Activated CD8-positive, alpha-beta T cell treated with anti-CD3 and anti-CD28 coated beads for 36 hours (primary cell): Measurements from ENCODE around the gene PPP1R12A. TPM values are rescaled to one million over a fixed set of nuclear protein-coding genes. Genes with fewer than 3 reads are reported as not detected.

Source experiments
- ATAC-seq: fragments of 200-7000 bp; cut with Tn5 transposase; one replicate; pipeline ENCODE4 v1.10.0; 2021; ENCODE audit warnings: mild to moderate bottlenecking, moderate library complexity
- CTCF ChIA-PET: fragments of 350-600 bp; sonication (Branson Sonifier 250); formaldehyde crosslinking; loops from one replicate; lab custom pipeline; 2021; ENCODE audit warnings: antibody characterized with exemption; lab: Charles Lee
- POLR2A ChIA-PET: fragments of 350-600 bp; sonication (Branson Sonifier 250); formaldehyde crosslinking; loops from one replicate; lab custom pipeline; 2021; ENCODE audit warnings: antibody characterized with exemption; lab: Charles Lee
- DNase-seq: peaks from one replicate; pipeline ENCODE4 v3.0.0-alpha.2; 2020
- H3K27ac Mint-ChIP-seq: one replicate; pipeline ENCODE4 v1.8.0; 2021; ENCODE audit warnings: mild to moderate bottlenecking, mixed read lengths
- H3K27me3 Mint-ChIP-seq: one replicate; pipeline ENCODE4 v1.8.0; 2021; ENCODE audit warnings: mixed read lengths
- H3K36me3 Mint-ChIP-seq: one replicate; pipeline ENCODE4 v1.8.0; 2021; ENCODE audit warnings: low read depth, mixed read lengths
- H3K4me1 Mint-ChIP-seq: one replicate; pipeline ENCODE4 v1.8.0; 2021; ENCODE audit warnings: low read depth, mixed read lengths
- H3K4me3 Mint-ChIP-seq: one replicate; pipeline ENCODE4 v1.8.0; 2021; ENCODE audit warnings: mild to moderate bottlenecking, moderate library complexity, mixed read lengths
- H3K9me3 Mint-ChIP-seq: one replicate; pipeline ENCODE4 v1.8.0; 2021; ENCODE audit warnings: mixed read lengths
- CTCF ChIP-seq: fragments of 200-600 bp; IDR thresholded peaks from one replicate; pipeline ENCODE4 v1.8.0; 2022; ENCODE audit warnings: antibody characterized with exemption, mild to moderate bottlenecking
- intact Hi-C: fragments of 100-400 bp; cut with micrococcal nuclease; formaldehyde crosslinking; loops from one replicate; pipeline ENCODE4 v1.10.0; 2022
- total RNA-seq, 2 experiments: library from RNA; stranded (reverse); gene quantifications; one replicate each; pipeline ENCODE4 v1.2.3, GENCODE V29; 2021

The PPP1R12A gene
- total RNA-seq, 2 experiments from 2014 or later: 56.6 to 57.8 TPM

- no peak for DNase-seq
- CTCF ChIA-PET: interaction anchor here (0.8 kb wide), 1 partner anchor 11 kb away, joined by 3 read pairs; no protein-coding TSS in a partner anchor
- Mint-ChIP-seq H3K27me3 (no peaks in the 10 kb centered on the region), H3K4me3 (no peak overlapping the region), H3K27ac (no peak overlapping the region), H3K4me1 (peaks cover 64% of the 10 kb centered on the region), H3K9me3 (peaks cover 2% of the 10 kb centered on the region), H3K36me3 (peaks cover 33% of the 10 kb centered on the region)
- no peak for TF ChIP-seq CTCF
- intact Hi-C loops: no loop called here
- POLR2A ChIA-PET: interaction anchor here (1.2 kb wide), 2 partner anchors 9 to 57 kb away, joined by 3 read pairs; no protein-coding TSS in a partner anchor
- ATAC-seq: no peak
Measured at GRCh38 chr12:79877246-79877645, 57.7 kb downstream of the PPP1R12A start.

GRCh38 chr12:79874665-79875064 is 60.2 kb downstream of the PPP1R12A start:
- no peaks in the 10 kb centered on the region for H3K27me3 Mint-ChIP-seq
- TF ChIP-seq CTCF: no peak

GRCh38 chr12:79873201-79873600 is 61.7 kb downstream of the PPP1R12A start:
- H3K36me3 Mint-ChIP-seq: peaks cover 40% of the 10 kb centered on the region
- no peak for ATAC-seq
- no peak overlapping the region for H3K27ac Mint-ChIP-seq
- intact Hi-C loops: no loop called here
- H3K27me3 Mint-ChIP-seq: no peaks in the 10 kb centered on the region
- no peak for DNase-seq
- no peaks in the 10 kb centered on the region for H3K9me3 Mint-ChIP-seq
- H3K4me3 Mint-ChIP-seq: no peak overlapping the region
- POLR2A ChIA-PET: no interaction called here
- CTCF ChIA-PET: interaction anchor here (1.6 kb wide), 1 partner anchor 23 kb away, joined by 3 read pairs; no protein-coding TSS in a partner anchor
- TF ChIP-seq CTCF: no peak
- H3K4me1 Mint-ChIP-seq: peaks cover 45% of the 10 kb centered on the region

More at GRCh38 chr12:79874665-79875064, 60.2 kb downstream of the PPP1R12A start:
- DNase-seq (no peak), ATAC-seq (no peak)
- Mint-ChIP-seq H3K4me3 (no peak overlapping the region), H3K27ac (no peak overlapping the region), H3K36me3 (peaks cover 44% of the 10 kb centered on the region), H3K4me1 (peaks cover 50% of the 10 kb centered on the region), H3K9me3 (peaks cover 2% of the 10 kb centered on the region)
- ChIA-PET POLR2A (no interaction called here), CTCF (no interaction called here)
- intact Hi-C loops: no loop called here

- POLR2A ChIA-PET: no interaction called here
- DNase-seq (no peak), ATAC-seq (no peak)
- H3K27ac Mint-ChIP-seq: no peak overlapping the region
- no peaks in the 10 kb centered on the region for H3K27me3 Mint-ChIP-seq
- peaks cover 6% of the 10 kb centered on the region for H3K9me3 Mint-ChIP-seq
- TF ChIP-seq CTCF: no peak
- H3K4me3 Mint-ChIP-seq: no peak overlapping the region
- CTCF ChIA-PET: no interaction called here
- H3K36me3 Mint-ChIP-seq: peaks cover 50% of the 10 kb centered on the region
- H3K4me1 Mint-ChIP-seq: peaks cover 40% of the 10 kb centered on the region
- intact Hi-C loops: no loop called here
Measured at GRCh38 chr12:79871621-79872020, 63.3 kb downstream of the PPP1R12A start.

- peaks cover 58% of the 10 kb centered on the region for H3K36me3 Mint-ChIP-seq
- peaks cover 40% of the 10 kb centered on the region for H3K4me1 Mint-ChIP-seq
- no peak for ATAC-seq
- DNase-seq: no peak
- H3K27me3 Mint-ChIP-seq: no peaks in the 10 kb centered on the region
- ChIA-PET POLR2A (no interaction called here), CTCF (no interaction called here)
- H3K27ac Mint-ChIP-seq: no peak overlapping the region
- no peak overlapping the region for H3K4me3 Mint-ChIP-seq
- intact Hi-C loops: no loop called here
- H3K9me3 Mint-ChIP-seq: peaks cover 8% of the 10 kb centered on the region
- TF ChIP-seq CTCF: no peak
Measured at GRCh38 chr12:79870916-79871315, 64.0 kb downstream of the PPP1R12A start.
